Fibroblast of skin of scalp (primary cell): ENCODE results near the gene LRRC3. TPM values are rescaled to one million over a fixed set of nuclear protein-coding genes. Genes with fewer than 3 reads are reported as not detected.
A peak's percentile ranks its signal among the peaks of the same experiment; 100 is the strongest.
"Not testable (repeated sequence)": the region's sequence is repeated elsewhere in the genome, so short reads cannot be mapped to it uniquely, and the experiment has no call there.

Experiments used
- DNase-seq: peaks from one replicate; pipeline ENCODE4 v3.0.0-alpha.2; 2013
- polyA plus RNA-seq, 2 experiments: library from polyadenylated mRNA; unstranded; fragments of 120-200 nt; gene quantifications; one replicate each; pipeline ENCODE4 v1.2.1, GENCODE V29; 2013; ENCODE audit not compliant: insufficient read length in 2 of 2

Gene LRRC3
- polyA plus RNA-seq (2013, experiment 1 of 2; ENCODE audit: insufficient read length) = 3.1 TPM
- 3.2 TPM for polyA plus RNA-seq (2013, experiment 2 of 2; ENCODE audit: insufficient read length)

- DNase-seq = peak; percentile 89
Measured at GRCh38 chr21:44454747-44455523, at the start of gene LRRC3. LRRC3 (plus strand) TSS chr21:44455510; CDS start chr21:44456645, 1,135 bp downstream.

GRCh38 chr21:44405948-44406872 lies 49.1 kb upstream of the LRRC3 start:
- DNase-seq = peak; percentile 8

GRCh38 chr21:44406953-44407352 lies 48.4 kb upstream of the LRRC3 start:
- DNase-seq = no peak

- no peak for DNase-seq
Measured at GRCh38 chr21:44407493-44407892, 47.8 kb upstream of the LRRC3 start.

- no peak for DNase-seq
Measured at GRCh38 chr21:44408226-44408625, 47.1 kb upstream of the LRRC3 start.

GRCh38 chr21:44413566-44414290 lies 41.6 kb upstream of the LRRC3 start:
- no peak for DNase-seq

GRCh38 chr21:44414291-44415072 lies 40.8 kb upstream of the LRRC3 start:
- no peak for DNase-seq

- no peak for DNase-seq
Measured at GRCh38 chr21:44415073-44416025, 40.0 kb upstream of the LRRC3 start.

- DNase-seq = no peak
Measured at GRCh38 chr21:44416193-44416592, 39.1 kb upstream of the LRRC3 start.

GRCh38 chr21:44417621-44418107 lies 37.6 kb upstream of the LRRC3 start:
- DNase-seq = not testable (repeated sequence)

- no peak for DNase-seq
Measured at GRCh38 chr21:44418108-44418875, 37.0 kb upstream of the LRRC3 start.

GRCh38 chr21:44418876-44419230 lies 36.5 kb upstream of the LRRC3 start:
- DNase-seq = no peak

- DNase-seq = no peak
Measured at GRCh38 chr21:44419679-44420078, 35.6 kb upstream of the LRRC3 start.

- DNase-seq = no peak
Measured at GRCh38 chr21:44420416-44421205, 34.7 kb upstream of the LRRC3 start.

GRCh38 chr21:44421901-44422840 lies 33.1 kb upstream of the LRRC3 start:
- no peak for DNase-seq

- DNase-seq = no peak
Measured at GRCh38 chr21:44423312-44423821, 31.9 kb upstream of the LRRC3 start.

- no peak for DNase-seq
Measured at GRCh38 chr21:44423941-44424607, 31.2 kb upstream of the LRRC3 start.
